NCI-H345 (cell line): ENCODE results near the gene EZH1.

Source experiments
- DNase-seq: peaks from one replicate; lab custom pipeline; 2025; lab: John Stamatoyannopoulos, UW

Gene EZH1

DNA sequence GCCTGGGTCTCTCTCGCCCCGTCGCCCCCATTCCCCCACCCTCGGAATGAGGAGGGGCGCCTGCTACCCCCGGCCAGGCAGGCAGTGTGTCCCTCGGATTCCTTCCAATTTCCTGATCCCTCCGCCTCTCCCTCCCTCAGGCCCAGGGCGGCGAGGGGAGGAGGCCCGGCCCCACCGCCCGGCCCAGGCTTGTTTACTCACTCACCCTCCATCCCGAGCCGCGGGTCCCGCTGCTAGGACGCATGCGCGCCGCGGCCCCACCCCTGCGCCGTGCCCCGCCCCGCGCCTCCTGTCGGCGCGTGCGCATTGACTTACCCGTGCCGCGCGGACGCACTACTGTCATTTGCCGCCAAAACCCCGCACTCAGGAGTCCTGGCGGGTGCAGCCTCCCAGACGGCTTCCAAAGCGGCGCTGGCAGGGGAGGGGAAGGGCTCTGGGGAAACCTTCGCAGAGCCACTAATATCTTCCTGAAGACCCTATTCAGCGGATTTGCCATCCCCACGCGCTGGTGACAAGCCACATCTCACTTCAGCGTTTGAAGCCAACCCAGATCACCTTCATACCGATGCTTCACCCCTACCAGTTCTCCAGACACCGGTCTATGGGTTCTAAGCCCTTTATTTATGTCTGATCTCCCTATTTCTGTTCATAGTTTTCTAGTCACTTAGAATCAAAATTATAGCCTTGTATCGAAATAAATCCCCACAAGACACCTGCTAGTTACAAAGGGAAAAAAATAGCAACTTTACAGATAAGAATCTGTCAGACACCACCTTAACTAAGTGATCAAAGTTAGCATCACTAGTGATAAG, at the start of gene EZH1:
Gene EZH1, minus strand, starts transcription at position 235 of the 812 bp plus-strand sequence. CDS start 16,099 bp downstream, outside the sequence.
- DNase-seq = peak; percentile 95

DNA sequence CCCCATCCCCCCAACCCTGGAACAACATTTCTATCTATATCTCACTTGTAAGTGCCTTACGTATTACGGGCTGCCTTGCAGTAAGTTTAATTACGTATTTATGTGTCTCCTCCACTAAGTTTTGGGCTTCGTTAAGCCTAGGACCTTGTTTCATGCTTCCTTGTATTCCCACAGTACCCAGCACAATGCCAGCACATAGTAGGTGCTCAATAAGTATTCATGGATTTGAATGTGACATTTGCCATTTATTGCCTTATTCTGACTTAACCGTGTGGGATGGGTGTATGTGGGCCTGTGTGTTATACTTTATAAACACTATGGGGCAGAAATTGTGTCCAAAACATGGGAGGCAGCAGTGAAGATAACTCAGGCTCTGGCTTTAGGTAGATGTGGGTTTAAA, 47.7 kb upstream of the EZH1 start:
- no peak for DNase-seq

DNA sequence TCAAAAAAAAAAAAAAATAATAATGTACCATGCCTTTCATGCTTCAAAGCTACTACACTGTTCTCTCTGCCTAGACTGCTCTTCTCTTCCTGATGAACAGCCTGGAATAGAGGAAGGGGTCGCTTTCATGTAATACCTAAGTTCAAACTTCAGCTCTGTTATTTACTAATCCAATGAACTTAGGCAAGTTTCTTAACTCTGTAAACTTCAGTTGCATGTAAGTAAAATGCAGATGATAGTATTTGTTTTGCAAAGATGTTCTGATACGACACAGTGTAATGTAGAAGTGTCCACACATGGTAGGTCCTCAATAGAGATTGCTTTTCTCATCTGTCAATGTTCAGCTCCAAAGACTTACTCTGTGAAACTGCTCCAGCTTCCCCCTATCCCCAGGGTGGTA, 47.1 kb upstream of the EZH1 start:
- DNase-seq = no peak

DNA sequence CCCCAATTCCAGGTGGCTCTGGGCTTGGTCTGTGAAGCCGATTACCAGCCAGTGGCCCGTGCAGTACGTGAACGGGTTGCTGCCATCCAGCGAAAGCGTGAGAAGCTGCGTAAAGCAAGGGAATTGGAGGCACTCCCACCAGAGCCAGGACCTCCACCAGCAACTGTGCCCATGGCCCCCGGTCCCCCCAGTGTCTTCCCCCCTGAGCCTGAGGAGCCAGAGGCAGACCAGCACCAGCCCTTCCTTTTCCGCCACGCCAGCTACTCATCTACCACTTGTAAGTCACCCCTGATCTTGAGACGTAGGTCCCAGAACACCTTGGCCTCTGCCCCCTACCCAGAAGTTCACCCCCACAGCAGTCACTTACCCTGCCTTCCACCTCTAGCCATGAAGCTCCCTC, 42.4 kb upstream of the EZH1 start:
- no peak for DNase-seq

DNA sequence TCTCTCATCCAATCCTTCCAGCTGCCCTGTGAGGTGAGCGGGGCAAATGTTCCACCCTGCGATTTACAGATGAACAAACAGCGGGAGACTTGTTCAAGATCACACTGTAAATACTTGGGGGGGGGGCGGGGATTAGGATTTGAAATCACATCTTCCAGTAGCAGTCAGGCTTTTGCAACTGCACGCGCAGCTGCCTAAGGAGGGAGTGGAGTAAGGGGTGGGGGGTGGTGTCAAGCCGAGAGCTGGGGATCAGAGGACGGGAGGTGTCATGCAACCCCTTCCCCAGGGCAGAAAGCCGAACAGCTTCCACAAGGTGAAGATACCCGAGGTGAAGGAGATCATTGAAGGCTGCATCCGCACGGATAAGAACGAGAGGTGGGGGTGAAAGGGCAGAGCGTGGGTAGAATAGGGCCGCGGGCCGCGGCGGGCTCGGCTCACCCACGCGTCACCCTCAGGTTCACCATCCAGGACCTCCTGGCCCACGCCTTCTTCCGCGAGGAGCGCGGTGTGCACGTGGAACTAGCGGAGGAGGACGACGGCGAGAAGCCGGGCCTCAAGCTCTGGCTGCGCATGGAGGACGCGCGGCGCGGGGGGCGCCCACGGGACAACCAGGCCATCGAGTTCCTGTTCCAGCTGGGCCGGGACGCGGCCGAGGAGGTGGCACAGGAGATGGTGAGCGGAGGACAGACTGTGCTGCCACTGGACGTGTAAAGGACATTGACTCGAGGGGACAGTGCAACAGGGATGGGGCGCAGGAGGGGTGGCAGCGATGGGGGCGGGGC, 40.2 kb upstream of the EZH1 start:
- no peak for DNase-seq

DNA sequence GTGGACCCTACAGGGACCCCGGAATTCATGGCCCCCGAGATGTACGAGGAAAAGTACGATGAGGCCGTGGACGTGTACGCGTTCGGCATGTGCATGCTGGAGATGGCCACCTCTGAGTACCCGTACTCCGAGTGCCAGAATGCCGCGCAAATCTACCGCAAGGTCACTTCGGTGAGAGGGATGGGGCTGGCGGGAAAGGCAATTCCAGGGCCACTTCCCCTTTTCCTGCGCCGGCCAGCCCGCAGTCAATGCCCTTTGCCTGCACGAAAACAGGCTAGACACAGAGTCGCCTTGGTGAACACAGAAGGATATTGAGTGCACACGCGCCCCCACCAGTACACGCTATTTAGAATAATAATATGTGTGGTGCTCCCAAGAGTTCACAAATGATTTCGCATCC, 39.6 kb upstream of the EZH1 start:
- no peak for DNase-seq

DNA sequence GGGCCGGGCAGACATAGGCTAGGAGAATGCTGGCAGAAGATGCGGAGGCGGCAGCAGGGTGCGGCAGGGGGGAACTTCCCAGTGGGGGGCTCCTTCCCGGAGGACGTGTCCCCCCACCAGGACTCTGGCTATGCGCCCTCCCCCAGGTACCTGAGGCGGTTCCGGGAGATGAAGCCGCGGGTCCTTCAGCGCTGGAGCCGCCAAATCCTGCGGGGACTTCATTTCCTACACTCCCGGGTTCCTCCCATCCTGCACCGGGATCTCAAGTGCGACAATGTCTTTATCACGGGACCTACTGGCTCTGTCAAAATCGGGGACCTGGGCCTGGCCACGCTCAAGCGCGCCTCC, 38.9 kb upstream of the EZH1 start:
- no peak for DNase-seq

DNA sequence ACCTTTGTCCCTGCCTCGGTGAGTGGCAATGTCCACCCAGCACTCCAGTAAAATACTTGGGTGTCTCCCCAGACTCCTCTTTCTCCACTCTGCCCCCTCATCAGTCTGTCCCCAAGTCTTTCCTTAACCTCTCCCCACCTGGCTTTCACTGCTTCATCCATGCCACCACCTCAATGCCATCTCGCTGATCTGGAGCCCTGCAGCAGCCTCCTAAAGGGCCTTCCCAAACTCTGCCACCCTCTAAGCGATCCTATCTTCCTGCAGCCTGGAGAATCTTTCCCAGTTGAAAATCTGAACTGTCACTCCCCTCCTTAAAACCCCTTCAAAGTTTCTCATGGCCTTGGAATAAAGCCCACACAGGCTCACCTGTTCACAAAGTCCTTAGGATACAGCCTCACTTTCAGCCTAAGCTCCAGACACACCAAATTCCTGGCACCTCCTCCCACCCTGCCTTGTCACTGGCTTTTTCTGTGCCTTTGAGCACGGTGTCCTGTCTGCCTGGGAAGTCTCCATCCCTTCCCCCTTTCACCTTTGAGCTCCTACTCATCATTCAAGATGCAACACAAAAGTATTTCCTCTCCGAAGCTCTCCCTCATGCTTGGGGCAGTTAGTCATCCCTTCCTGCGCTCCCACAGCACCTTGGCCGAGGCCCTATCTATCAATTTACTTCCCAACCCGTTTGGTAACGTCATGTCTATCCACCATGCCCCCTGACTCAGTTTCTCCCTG, 38.4 kb upstream of the EZH1 start:
- no peak for DNase-seq

DNA sequence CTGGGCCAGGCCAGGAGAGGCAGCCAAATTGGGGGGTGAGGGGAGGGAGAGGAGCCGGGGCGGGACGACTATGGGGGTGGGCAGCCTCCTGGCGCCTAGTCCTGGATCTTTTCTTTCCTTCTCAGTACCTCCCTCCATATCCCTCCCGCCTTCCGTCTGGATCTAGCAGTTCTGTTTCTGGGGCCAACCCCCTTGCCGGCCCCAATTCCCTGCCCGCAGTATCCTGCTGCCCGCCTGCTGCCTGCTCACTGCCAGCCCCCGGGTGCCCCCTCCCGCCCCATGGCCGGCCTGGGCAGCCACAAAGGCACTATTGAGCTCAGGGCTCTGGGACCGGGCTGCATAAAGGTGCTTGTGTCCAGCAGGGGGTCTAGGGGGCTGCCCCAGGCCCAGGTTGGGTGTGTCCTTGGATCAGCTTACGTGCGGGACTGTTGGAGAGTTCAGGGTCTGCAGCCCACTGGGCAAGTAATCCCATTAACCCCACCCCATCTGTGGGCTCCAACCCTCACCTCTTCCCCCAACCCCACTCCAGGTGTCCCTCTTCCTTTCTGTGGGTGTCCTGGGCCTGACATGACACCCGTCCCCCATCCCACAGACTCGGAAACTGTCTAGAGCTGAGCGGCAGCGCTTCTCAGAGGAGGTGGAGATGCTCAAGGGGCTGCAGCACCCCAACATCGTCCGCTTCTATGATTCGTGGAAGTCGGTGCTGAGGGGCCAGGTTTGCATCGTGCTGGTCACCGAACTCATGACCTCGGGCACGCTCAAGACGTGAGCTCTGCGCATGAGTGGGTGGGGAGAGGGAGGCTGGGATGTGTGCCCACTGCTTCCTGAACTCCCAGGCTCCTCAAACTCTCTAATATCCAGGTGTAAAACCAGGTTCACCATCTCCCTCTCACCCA, 37.6 kb upstream of the EZH1 start:
- no peak for DNase-seq

DNA sequence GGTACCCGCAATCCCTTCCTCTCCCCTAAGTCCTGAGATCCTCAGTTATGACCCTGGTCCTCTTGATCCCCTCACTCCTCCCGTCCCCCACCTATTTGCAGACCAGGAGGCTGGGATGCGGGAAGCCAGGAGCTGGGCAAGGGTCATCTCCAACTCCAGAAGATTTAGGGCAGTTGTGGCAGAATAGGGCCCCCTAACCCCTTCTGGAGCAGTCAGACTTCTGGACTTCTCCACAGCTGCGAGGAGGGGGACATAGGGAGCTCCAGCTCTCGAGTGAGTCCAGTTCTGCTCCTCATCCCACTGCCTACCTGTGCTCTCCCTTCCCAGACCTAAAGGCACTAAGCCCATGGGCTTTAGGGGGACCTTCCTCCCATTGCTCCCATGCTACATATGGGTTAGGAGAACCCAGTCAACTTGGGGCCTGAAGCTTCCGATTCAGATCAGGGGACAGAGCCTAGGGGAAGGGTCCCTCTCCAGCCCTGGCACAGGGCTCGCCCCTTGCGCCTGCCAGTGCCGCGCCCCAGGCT, 36.9 kb upstream of the EZH1 start:
- no peak for DNase-seq

DNA sequence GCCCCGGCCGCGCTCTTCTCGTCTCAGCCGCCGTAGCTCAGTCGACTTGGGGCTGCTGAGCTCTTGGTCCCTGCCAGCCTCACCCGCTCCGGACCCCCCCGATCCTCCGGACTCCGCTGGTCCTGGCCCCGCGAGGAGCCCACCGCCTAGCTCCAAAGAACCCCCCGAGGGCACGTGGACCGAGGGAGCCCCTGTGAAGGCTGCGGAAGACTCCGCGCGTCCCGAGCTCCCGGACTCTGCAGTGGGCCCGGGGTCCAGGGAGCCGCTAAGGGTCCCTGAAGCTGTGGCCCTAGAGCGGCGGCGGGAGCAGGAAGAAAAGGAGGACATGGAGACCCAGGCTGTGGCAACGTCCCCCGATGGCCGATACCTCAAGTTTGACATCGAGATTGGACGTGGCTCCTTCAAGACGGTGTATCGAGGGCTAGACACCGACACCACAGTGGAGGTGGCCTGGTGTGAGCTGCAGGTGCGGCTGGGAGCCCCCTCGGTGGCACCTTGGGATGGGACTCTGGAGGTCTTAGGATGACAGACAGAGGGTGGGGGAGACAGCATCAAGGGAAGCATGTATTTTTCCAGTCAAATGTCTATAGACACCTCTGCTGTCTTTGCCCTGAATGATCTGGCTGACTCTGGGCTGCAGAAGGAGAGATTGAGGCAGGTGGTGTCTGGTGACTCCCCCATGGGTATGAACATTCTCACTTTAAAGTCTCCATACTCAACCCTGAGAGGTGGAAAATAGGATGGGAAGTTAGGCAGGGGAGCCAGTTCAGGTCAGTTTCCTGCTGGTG, 36.2 kb upstream of the EZH1 start:
- DNase-seq = no peak

DNA sequence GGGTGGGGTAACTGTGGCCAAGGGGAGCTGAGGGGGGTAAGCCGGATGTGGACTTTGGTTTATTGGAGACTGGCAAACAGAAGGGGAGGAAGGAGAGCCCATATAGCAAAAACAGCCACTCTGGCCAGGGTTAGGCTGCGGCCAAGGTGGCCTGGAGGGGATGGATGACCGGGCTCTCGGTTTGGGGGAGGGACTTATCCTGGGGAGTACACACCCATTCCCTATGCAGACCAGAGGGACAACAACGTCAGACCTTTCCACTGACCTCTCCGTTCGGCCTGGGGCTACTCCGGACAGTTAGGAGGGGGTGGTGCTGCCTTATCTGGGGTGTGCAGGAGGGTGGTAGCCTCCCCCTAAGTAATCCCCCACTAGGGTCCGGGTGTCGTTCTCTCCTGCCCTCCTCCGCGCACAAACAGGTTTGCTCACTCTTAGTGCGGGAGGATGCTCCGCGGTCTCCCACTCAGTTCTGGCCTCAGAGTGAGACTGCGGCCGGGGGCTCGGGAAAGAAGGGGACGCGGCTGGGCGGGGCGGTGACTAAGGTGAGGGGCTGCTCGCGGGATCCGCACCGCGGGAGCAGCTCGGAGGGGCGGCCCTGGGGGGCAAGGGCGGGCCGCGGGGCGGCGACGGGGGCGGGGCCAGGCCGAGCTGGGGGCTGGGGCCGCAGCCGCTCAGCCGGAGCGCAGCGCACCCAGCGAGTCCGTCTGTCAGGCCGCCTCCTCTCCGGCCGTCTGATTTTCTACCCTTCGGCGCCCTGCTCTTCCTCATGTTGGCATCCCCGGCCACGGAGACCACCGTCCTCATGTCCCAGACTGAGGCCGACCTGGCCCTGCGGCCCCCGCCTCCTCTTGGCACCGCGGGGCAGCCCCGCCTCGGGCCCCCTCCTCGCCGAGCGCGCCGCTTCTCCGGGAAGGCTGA, 35.4 kb upstream of the EZH1 start, which contains the start of gene WNK4:
Gene WNK4, plus strand, starts transcription at position 675 of the 915 bp plus-strand sequence. Its CDS starts 89 bp downstream, at position 764.
- no peak for DNase-seq

DNA sequence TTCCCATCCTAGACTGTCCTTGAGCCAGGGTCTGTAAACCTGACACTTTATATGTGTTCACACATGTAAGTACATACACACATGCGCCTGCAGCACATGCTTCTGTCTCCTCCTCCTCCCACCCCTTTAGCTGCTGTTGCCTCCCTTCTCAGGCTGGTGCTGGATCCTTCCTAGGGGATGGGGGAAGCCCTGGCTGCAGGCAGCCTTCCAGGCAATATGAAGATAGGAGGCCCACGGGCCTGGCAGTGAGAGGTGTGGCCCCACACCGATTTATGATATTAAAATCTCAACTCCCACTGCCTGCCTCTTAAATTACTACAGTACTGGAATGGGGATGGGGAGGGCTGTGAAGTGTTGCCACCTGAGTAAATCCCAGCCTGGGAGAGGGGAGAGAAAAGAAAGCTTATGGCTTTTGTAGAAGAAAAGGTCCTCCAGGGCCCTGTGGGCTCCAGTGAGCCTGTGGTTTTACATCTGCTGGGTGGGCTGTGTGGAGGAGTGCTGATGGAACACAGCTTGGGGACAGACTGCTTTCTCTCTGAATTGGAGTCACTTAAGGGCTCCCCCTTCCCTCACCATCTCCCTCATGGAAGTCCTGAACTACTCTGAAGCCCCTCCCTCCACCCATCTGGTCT, 34.6 kb upstream of the EZH1 start:
- no peak for DNase-seq

DNA sequence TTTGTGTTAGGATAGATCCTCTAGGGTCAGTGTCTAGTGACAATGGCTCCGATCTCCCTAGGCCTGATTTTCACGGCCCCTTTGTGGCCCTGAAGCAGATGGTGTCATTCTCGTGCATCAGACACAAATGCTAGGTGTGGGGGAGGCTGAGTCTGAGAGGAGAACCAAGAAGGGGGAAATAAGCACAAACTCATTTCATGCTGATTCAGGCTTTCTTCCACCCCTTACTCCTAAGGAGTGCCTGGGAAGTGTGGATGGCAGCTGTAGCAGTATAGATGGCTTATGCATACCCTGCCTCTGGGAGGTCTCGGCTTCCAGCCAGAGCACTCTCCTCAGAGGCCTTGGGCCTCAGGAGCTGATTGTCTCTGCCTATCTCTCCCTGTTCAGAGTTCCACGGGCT, 33.7 kb upstream of the EZH1 start:
- DNase-seq = no peak

DNA sequence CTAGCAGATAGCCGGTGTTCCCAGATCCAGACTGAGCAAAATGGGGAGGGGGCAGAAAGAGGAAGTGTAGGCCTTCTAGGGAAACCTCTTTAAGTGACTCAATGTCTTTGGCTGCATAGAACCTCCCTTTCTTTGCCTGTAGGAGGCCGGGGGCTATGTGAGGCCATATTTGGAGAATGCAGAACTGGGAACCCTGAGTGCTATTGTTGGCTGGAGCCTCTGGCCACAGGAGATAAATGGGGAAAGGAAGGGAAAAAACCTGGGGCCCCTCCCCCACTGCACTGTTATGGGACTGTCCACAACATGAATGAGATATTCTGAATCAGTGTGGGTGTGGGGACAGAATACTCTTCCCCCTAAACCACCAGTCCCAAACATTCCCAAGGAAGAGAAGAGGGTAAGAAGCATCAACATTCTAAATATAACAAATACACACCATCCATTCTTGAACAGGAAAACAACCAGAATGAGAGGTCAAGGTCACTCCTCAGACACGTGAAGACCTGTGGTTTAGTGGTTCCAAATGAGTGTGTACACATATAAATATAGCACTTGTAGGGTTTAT, 30.8 kb upstream of the EZH1 start:
- no peak for DNase-seq

DNA sequence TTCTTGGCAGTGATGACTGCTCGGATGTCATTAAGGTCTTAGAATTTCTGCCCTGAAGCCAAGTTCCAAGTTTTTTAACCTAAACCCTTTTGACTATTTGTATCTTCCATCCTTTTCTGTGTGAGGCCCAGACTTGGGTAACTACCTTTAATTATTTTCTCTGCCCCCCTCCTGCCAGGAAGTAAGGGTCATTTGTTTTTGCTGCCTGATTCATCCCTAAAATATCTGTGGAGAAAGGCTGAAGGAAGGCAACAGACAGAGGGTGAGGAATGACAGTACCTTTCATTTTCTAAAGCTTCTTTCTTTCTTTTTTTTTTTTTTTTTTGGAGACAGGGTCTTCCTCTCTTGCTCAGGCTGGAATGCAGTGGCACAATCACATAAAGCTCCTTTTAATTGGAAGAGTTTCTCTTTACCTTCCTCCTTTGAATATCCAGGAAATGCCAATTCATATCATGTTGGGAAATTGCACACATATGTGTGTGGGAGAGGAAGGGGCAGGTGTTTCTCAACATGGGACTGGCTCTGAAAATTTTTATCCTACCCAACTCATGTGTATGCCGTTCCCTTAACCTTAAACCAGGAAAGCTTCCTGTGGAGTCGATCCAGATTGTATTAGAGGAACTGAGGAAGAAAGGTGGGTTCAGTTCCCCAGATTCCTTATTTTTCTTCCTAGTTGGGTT, 29.4 kb upstream of the EZH1 start:
- no peak for DNase-seq

DNA sequence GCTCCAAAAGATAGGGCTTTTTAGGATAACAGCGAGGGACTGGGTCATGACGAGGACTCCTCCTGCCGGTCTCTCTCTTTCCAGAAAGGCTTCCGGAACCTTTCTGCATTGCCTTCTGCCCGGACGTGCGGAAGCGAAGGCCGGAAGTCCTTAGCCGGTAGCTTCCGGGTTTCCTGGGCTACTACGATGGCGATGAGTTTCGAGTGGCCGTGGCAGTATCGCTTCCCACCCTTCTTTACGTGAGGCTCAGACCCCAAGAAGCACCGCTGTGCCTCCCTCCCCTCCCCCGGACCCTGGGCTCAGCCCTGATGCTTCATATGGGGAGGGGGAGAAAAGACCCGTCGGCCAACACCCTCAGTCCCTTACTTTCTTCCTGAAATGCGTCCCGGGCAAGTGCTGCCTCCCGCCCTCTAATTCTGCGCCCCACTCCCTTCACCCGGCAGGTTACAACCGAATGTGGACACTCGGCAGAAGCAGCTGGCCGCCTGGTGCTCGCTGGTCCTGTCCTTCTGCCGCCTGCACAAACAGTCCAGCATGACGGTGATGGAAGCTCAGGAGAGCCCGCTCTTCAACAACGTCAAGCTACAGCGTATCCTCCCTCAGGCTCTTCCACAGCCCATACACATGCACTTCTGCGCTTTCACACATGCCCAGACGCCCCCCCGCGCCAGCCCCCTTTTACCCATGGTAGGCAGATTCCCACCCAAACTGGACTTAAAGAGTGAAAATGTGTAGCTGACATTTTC, 28.6 kb upstream of the EZH1 start, which contains the start of gene VPS25:
Gene VPS25, plus strand, starts transcription at position 160 of the 746 bp plus-strand sequence. Its CDS starts 27 bp downstream, at position 187.
- DNase-seq = peak; percentile 85
